ENCODE measurements around the gene TMEM174. TPM values are rescaled to one million over a fixed set of nuclear protein-coding genes. Genes with fewer than 3 reads are reported as not detected.

The TMEM174 gene
- total and polyA plus RNA-seq, 4 donors, result not detected

- Histone ChIP-seq H3K4me1 (ENCODE audit: control insufficient read depth in 4 of 4, insufficient read depth in 4 of 4, low read length in 3 of 4) (no peaks in the 10 kb centered on the region), H3K27ac (ENCODE audit: low read depth in 1 of 2, low read length in 2 of 2) (no peak overlapping the region), H3K9ac (ENCODE audit: low read depth in 1 of 2, low read length in 2 of 2) (no peak overlapping the region), H3K27me3 (ENCODE audit: control insufficient read depth in 4 of 4, insufficient read depth in 4 of 4, low read length in 3 of 4) (peaks cover 3 to 8% (median 5%) of the 10 kb centered on the region in 4 donors), H3K4me3 (ENCODE audit: low read depth in 1 of 3, low read length in 3 of 3) (no peak overlapping the region), H3K9me3 (ENCODE audit: control insufficient read depth in 4 of 4, low read length in 3 of 4) (peaks cover 2 to 10% (median 4%) of the 10 kb centered on the region in 4 donors), H3K36me3 (ENCODE audit: control insufficient read depth in 4 of 4, insufficient read depth in 3 of 4, low read depth in 1 of 4, low read length in 3 of 4) (no peaks in the 10 kb centered on the region)
- no peak for DNase-seq (ENCODE audit: low spot score)
- WGBS, result 60% methylated on average over 3 of the region's 3 CpGs
- TF ChIP-seq YY1 (IDR thresholded peaks at IDR 0.05) (no peak), RXRA (IDR thresholded peaks at IDR 0.05) (no peak), CTCF (IDR thresholded peaks at IDR 0.05; ENCODE audit: low read depth, low read length, missing input control) (no peak), HNF4A (conservative IDR thresholded peaks at IDR 0.05) (no peak), TAF1 (conservative IDR thresholded peaks at IDR 0.05) (no peak), MAX (IDR thresholded peaks at IDR 0.05) (no peak), REST (IDR thresholded peaks at IDR 0.05) (no peak), RAD21 (IDR thresholded peaks at IDR 0.05) (no peak), SP1 (IDR thresholded peaks at IDR 0.05) (no peak)
These were observed 6.7 kb downstream of the TMEM174 start for GRCh38 chr5:73179730-73180129.

- Histone ChIP-seq H3K9ac (ENCODE audit: low read depth in 1 of 2, low read length in 2 of 2) (no peak overlapping the region), H3K27me3 (ENCODE audit: control insufficient read depth in 4 of 4, insufficient read depth in 4 of 4, low read length in 3 of 4) (peaks cover 3 to 8% (median 5%) of the 10 kb centered on the region in 4 donors), H3K27ac (ENCODE audit: low read depth in 1 of 2, low read length in 2 of 2) (no peak overlapping the region), H3K4me3 (ENCODE audit: low read depth in 1 of 3, low read length in 3 of 3) (no peak overlapping the region), H3K36me3 (ENCODE audit: control insufficient read depth in 4 of 4, insufficient read depth in 3 of 4, low read depth in 1 of 4, low read length in 3 of 4) (no peaks in the 10 kb centered on the region), H3K4me1 (ENCODE audit: control insufficient read depth in 4 of 4, insufficient read depth in 4 of 4, low read length in 3 of 4) (no peaks in the 10 kb centered on the region), H3K9me3 (ENCODE audit: control insufficient read depth in 4 of 4, low read length in 3 of 4) (peaks cover 2 to 15% (median 5%) of the 10 kb centered on the region in 4 donors)
- DNase-seq (ENCODE audit: low spot score), result no peak
- TF ChIP-seq GABPA (IDR thresholded peaks at IDR 0.05 in 1 of 2, conservative IDR thresholded peaks at IDR 0.05 in 1 of 2), result no peak
- TF ChIP-seq NR2F2 (IDR thresholded peaks at IDR 0.05), result no peak
- no peak for TF ChIP-seq RXRA (IDR thresholded peaks at IDR 0.05)
- TF ChIP-seq CTCF (IDR thresholded peaks at IDR 0.05; ENCODE audit: low read depth, low read length, missing input control), result no peak
- no peak for TF ChIP-seq TAF1 (conservative IDR thresholded peaks at IDR 0.05)
- TF ChIP-seq FOXA2 (IDR thresholded peaks at IDR 0.05), result no peak
- no peak for TF ChIP-seq JUND (IDR thresholded peaks at IDR 0.05)
- TF ChIP-seq SP1 (IDR thresholded peaks at IDR 0.05), result no peak
These were observed 7.6 kb downstream of the TMEM174 start for GRCh38 chr5:73180566-73180965.
